Activated B cell treated with CpG ODN at 0.5 μM for 24 hours (primary cell): ENCODE data around the gene PLAU. TPM values are rescaled to one million over a fixed set of nuclear protein-coding genes. Genes with fewer than 3 reads are reported as not detected.
"Not testable (repeated sequence)": the region's sequence is repeated elsewhere in the genome, so short reads cannot be mapped to it uniquely, and the experiment has no call there.

Source experiments
- ATAC-seq: fragments of 200-7000 bp; cut with Tn5 transposase; one replicate; pipeline ENCODE4 v1.10.0; 2021; ENCODE audit warnings: low read depth, mild to moderate bottlenecking, moderate library complexity
- CTCF ChIA-PET: fragments of 350-600 bp; sonication (Branson Sonifier 250); formaldehyde crosslinking; loops from one replicate; lab custom pipeline; 2021; ENCODE audit warnings: antibody characterized with exemption; lab: Charles Lee
- POLR2A ChIA-PET: fragments of 350-600 bp; sonication (Branson Sonifier 250); formaldehyde crosslinking; loops from one replicate; lab custom pipeline; 2021; ENCODE audit warnings: antibody characterized with exemption; lab: Charles Lee
- DNase-seq: peaks from one replicate; pipeline ENCODE4 v3.0.0; 2022
- H3K27ac Mint-ChIP-seq: one replicate; pipeline ENCODE4 v1.8.0; 2020; ENCODE audit warnings: mixed read lengths
- H3K27me3 Mint-ChIP-seq: one replicate; pipeline ENCODE4 v1.8.0; 2021; ENCODE audit warnings: mixed read lengths
- H3K36me3 Mint-ChIP-seq: one replicate; pipeline ENCODE4 v1.8.0; 2021; ENCODE audit warnings: low read depth, mixed read lengths
- H3K4me1 Mint-ChIP-seq: one replicate; pipeline ENCODE4 v1.8.0; 2021; ENCODE audit warnings: mixed read lengths
- H3K4me3 Mint-ChIP-seq: one replicate; pipeline ENCODE4 v1.8.0; 2020; ENCODE audit warnings: mild to moderate bottlenecking, mixed read lengths
- H3K9me3 Mint-ChIP-seq: one replicate; pipeline ENCODE4 v1.8.0; 2020; ENCODE audit warnings: mixed read lengths
- CTCF ChIP-seq: fragments of 200-600 bp; IDR thresholded peaks from one replicate; pipeline ENCODE4 v1.8.0; 2022; ENCODE audit warnings: antibody characterized with exemption, mild to moderate bottlenecking
- intact Hi-C: fragments of 100-400 bp; cut with micrococcal nuclease; formaldehyde crosslinking; loops from one replicate; pipeline ENCODE4 v1.15.1; 2024
- total RNA-seq: library from RNA; stranded (reverse); gene quantifications from 2 replicates; pipeline ENCODE4 v1.2.3, GENCODE V29; 2022

Gene PLAU
- total RNA-seq, 1 donor from 2014 or later = not detected

GRCh38 chr10:73923935-73924598 is 13.1 kb downstream of the PLAU start:
- no peaks in the 10 kb centered on the region for H3K36me3 Mint-ChIP-seq
- no peaks in the 10 kb centered on the region for H3K9me3 Mint-ChIP-seq
- ATAC-seq (no peak), DNase-seq (no peak)
- CTCF ChIA-PET = no interaction called here
- peaks cover 19% of the 10 kb centered on the region for H3K4me1 Mint-ChIP-seq
- H3K4me3 Mint-ChIP-seq = no peak overlapping the region
- H3K27me3 Mint-ChIP-seq = no peaks in the 10 kb centered on the region
- intact Hi-C loops = loop anchor here (2.0 kb wide), 1 partner anchor 13 kb away; the partner anchor contains the start of gene PLAU
- no peak for TF ChIP-seq CTCF
- POLR2A ChIA-PET = no interaction called here
- no peak overlapping the region for H3K27ac Mint-ChIP-seq

GRCh38 chr10:73924935-73925334 is 14.0 kb downstream of the PLAU start:
- intact Hi-C loops = loop anchor here (2.0 kb wide), 1 partner anchor 14 kb away; the partner anchor contains the start of gene PLAU
- H3K27me3 Mint-ChIP-seq = no peaks in the 10 kb centered on the region
- no peaks in the 10 kb centered on the region for H3K9me3 Mint-ChIP-seq
- no peak for ATAC-seq
- peaks cover 16% of the 10 kb centered on the region for H3K4me1 Mint-ChIP-seq
- no peak for DNase-seq
- no peaks in the 10 kb centered on the region for H3K36me3 Mint-ChIP-seq
- no peak overlapping the region for H3K4me3 Mint-ChIP-seq
- POLR2A ChIA-PET = no interaction called here
- no peak overlapping the region for H3K27ac Mint-ChIP-seq
- TF ChIP-seq CTCF = no peak
- CTCF ChIA-PET = no interaction called here

DNA sequence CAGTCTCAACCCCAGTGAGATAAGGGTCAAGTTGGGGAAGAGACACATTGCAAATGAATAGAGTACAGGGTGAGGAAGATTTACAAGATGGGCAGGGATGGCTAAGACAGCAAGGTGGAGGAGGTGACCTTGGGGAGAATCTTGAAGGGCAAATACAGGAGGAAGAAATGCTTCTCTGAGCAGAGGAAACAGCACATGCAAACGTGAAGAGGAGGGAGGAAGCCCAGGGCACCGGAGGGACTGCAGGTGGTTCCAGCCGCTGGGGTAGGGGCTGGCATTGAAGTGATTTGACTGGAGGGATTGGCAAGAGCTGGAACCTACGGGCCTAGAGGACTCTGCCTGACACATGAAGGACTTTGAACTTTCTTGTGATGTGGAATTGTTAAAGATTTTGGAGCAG is 14.6 kb downstream of the PLAU start:
- DNase-seq (no peak), ATAC-seq (no peak)
- Mint-ChIP-seq H3K4me3 (no peak overlapping the region), H3K4me1 (peaks cover 12% of the 10 kb centered on the region), H3K27me3 (no peaks in the 10 kb centered on the region), H3K27ac (no peak overlapping the region), H3K9me3 (no peaks in the 10 kb centered on the region), H3K36me3 (no peaks in the 10 kb centered on the region)
- intact Hi-C loops = loop anchor here (2.0 kb wide), 1 partner anchor 15 kb away; the partner anchor contains the start of gene PLAU
- ChIA-PET POLR2A (no interaction called here), CTCF (interaction anchor here (1.5 kb wide), 1 partner anchor 15 kb away, joined by 4 read pairs; no protein-coding TSS in a partner anchor)
- no peak for TF ChIP-seq CTCF

DNA sequence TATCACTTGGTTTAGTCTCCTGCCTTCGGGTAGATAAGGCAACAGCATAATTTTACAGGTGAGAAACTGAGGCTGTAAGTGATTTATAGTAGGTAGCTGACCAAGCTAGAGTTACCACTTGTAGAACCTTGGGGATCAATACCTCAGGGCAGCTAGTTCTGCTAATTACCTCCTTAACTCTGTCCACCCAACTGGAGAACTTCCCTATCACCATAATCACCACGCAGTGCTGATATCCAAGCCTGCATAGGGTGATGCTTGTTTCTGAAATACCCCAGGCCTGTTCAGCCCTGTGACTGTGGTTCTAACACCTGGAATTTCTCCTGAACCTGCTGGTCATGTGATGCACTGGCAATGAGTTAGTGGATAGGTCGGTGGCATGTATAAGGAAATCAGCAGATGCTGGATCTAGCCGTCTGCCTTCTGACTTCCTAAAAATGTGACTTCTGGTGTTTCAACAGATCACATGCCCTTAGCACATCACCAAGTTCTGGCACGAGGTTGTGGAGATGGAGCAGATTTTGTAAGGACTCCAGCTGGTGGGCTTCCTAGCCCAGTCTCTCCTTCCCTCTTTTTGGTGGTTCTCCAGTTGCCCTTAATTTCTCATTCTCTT is 15.3 kb downstream of the PLAU start:
- Mint-ChIP-seq H3K9me3 (no peaks in the 10 kb centered on the region), H3K27me3 (no peaks in the 10 kb centered on the region)
- no peak for TF ChIP-seq CTCF

DNA sequence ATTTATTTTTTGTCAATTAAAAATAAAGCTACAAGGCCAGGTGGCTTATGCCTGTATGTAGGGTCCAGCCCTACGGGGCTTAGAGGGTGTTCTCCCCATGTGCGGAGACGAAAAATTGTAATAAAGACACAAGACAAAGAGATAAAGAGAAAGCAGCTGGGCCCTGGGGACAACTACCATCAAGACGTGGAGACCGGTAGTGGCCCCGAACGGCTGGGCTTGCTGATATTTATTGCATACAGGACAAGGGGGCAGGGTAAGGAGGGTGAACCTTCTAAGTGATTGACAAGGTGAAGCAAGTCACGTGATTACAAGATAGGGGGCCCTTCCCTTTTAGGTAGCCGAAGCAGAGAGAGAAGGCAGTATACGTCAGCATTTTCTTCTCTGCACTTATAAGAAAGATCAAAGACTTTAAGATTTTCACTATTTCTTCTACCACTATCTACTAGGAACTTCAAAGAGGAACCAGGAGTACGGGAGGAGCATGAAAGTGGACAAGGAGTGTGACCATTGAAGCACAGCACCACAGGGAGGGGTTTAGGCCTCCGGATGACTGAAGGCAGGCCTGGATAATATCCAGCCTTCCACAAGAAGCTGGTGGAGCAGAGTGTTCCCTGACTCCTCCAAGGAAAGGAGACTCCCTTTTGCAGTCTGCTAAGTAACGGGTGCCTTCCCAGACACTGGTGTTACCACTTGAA is 19.8 kb downstream of the PLAU start:
- H3K4me3 Mint-ChIP-seq, H3K27ac Mint-ChIP-seq, H3K9me3 Mint-ChIP-seq, intact Hi-C loops, ATAC-seq, DNase-seq, H3K36me3 Mint-ChIP-seq, H3K27me3 Mint-ChIP-seq, POLR2A ChIA-PET: not testable (repeated sequence)
- H3K4me1 Mint-ChIP-seq = peaks cover 18% of the 10 kb centered on the region
- CTCF ChIA-PET = interaction anchor here (3.4 kb wide), 1 partner anchor 44 kb away, joined by 15 read pairs; no protein-coding TSS in a partner anchor

More for the DNA sequence above, 15.3 kb downstream of the PLAU start:
- H3K36me3 Mint-ChIP-seq = no peaks in the 10 kb centered on the region
- intact Hi-C loops = no loop called here
- no peak overlapping the region for H3K4me3 Mint-ChIP-seq
- ATAC-seq = no peak
- H3K27ac Mint-ChIP-seq = no peak overlapping the region
- ChIA-PET POLR2A (interaction anchor here (0.6 kb wide), 2 partner anchors 23 to 25 kb away, joined by 3 to 4 read pairs; no protein-coding TSS in a partner anchor), CTCF (interaction anchor here (1.5 kb wide), 1 partner anchor 14 kb away, joined by 4 read pairs; no protein-coding TSS in a partner anchor)
- peaks cover 12% of the 10 kb centered on the region for H3K4me1 Mint-ChIP-seq
- DNase-seq = no peak
